H1 (cell line): Measurements from ENCODE around the gene FAM216A. TPM values are rescaled to one million over a fixed set of nuclear protein-coding genes. Genes with fewer than 3 reads are reported as not detected.
"Not testable (repeated sequence)": the region's sequence is repeated elsewhere in the genome, so short reads cannot be mapped to it uniquely, and the experiment has no call there.

Experiments
- CTCF ChIA-PET: fragments of 300-600 bp; sonication (Branson Sonifier 250); formaldehyde crosslinking; loops from one replicate; lab custom pipeline; 2021; ENCODE audit not compliant: partially characterized antibody; lab: Charles Lee
- POLR2A ChIA-PET: fragments of 300-600 bp; sonication (Branson Sonifier 250); formaldehyde crosslinking; loops from one replicate; lab custom pipeline; 2021; ENCODE audit warnings: inconsistent platforms; ENCODE audit not compliant: partially characterized antibody; lab: Charles Lee
- DNase-seq, 2 experiments: peaks; one replicate each; pipeline versions ENCODE4 v3.0.0 to v3.0.0-alpha.2; 2010 to 2022; ENCODE audit warnings: low spot score in 2 of 2, low read depth in 1 of 2, mixed read lengths in 1 of 2
- FAIRE-seq: peaks from 2 replicates; lab custom pipeline; 2011; peaks lifted over from hg19 to GRCh38; lab: Jason Lieb, UNC
- H2AFZ ChIP-seq: 2 replicates; pipeline ENCODE4 v1.8.1; 2012; ENCODE audit warnings: low read length, inconsistent platforms
- H2AK5ac ChIP-seq: 2 replicates; pipeline ENCODE4 v1.6.1; 2013; ENCODE audit warnings: low read depth, low read length
- H2BK120ac ChIP-seq: replicated peaks from 2 replicates; pipeline ENCODE3; 2013; ENCODE audit warnings: low read depth, low read length, inconsistent platforms
- H2BK12ac ChIP-seq: 2 replicates; pipeline ENCODE4 v1.6.1; 2013; ENCODE audit warnings: low read depth, low read length
- H2BK15ac ChIP-seq: 2 replicates; pipeline ENCODE4 v1.6.1; 2013; ENCODE audit warnings: low read length
- H2BK20ac ChIP-seq: 2 replicates; pipeline ENCODE4 v1.6.1; 2013; ENCODE audit warnings: low read length
- H2BK5ac ChIP-seq: 2 replicates; pipeline ENCODE4 v1.6.1; 2013; ENCODE audit warnings: low read depth, low read length
- H3K14ac ChIP-seq: 2 replicates; pipeline ENCODE4 v1.6.1; 2013; ENCODE audit warnings: inconsistent platforms; ENCODE audit not compliant: insufficient read length
- H3K18ac ChIP-seq: 2 replicates; pipeline ENCODE4 v1.6.1; 2013; ENCODE audit warnings: low read length; ENCODE audit errors: extremely low read depth
- H3K23ac ChIP-seq: 2 replicates; pipeline ENCODE4 v1.6.1; 2013; ENCODE audit warnings: inconsistent platforms; ENCODE audit not compliant: insufficient read length
- H3K23me2 ChIP-seq: 2 replicates; pipeline ENCODE4 v1.6.1; 2013; ENCODE audit warnings: low read depth, low read length
- H3K27ac ChIP-seq: 2 replicates; pipeline ENCODE4 v1.6.1; 2011; ENCODE audit warnings: low read depth, low read length, inconsistent platforms
- H3K27me3 ChIP-seq, 4 experiments: replicated peaks in 1 of 4; 1 replicate in 1 of 4; 2 replicates in 3 of 4; pipeline versions ENCODE4 v1.6.1 to v1.8.1; 2011 to 2013; ENCODE audit warnings: low read length in 3 of 4, mild to moderate bottlenecking in 3 of 4, inconsistent platforms in 2 of 4, mixed read lengths in 2 of 4, moderate library complexity in 1 of 4; ENCODE audit not compliant: control insufficient read depth in 3 of 4, insufficient read depth in 3 of 4; ENCODE audit errors: extremely low read depth in 1 of 4
- H3K36me3 ChIP-seq, 4 experiments: 2 replicates each; pipeline versions ENCODE4 v1.6.1 to v1.8.1; 2011 to 2013; ENCODE audit warnings: mild to moderate bottlenecking in 4 of 4, low read length in 3 of 4, moderate library complexity in 2 of 4, control low read depth in 1 of 4, inconsistent platforms in 1 of 4; ENCODE audit not compliant: insufficient read depth in 4 of 4, control insufficient read depth in 2 of 4
- H3K4ac ChIP-seq: replicated peaks from 2 replicates; pipeline ENCODE3; 2013; ENCODE audit warnings: low read length, low read depth, mixed read lengths, inconsistent platforms; ENCODE audit not compliant: insufficient read length
- H3K4me1 ChIP-seq, 4 experiments: replicated peaks in 1 of 4; 1 replicate in 1 of 4; 2 replicates in 3 of 4; pipeline versions ENCODE4 v1.6.1 to v1.8.1; 2011 to 2013; ENCODE audit warnings: low read length in 3 of 4, inconsistent platforms in 2 of 4, mixed read lengths in 1 of 4; ENCODE audit not compliant: insufficient read depth in 4 of 4, control insufficient read depth in 3 of 4
- H3K4me2 ChIP-seq, 2 experiments: 2 replicates each; pipeline versions ENCODE4 v1.6.1 to v1.8.1; 2011 to 2013; ENCODE audit warnings: low read depth in 2 of 2, low read length in 2 of 2, control low read depth in 1 of 2, inconsistent platforms in 1 of 2, mild to moderate bottlenecking in 1 of 2; ENCODE audit not compliant: insufficient read depth in 1 of 2
- H3K4me3 ChIP-seq, 4 experiments: fragments of 200-600, 300-600 bp in 1 of 4; sonication (generic), shearing (Covaris generic), sonication (Bioruptor Twin) in 1 of 4; 2 replicates each; pipeline versions ENCODE4 v1.5.1 to v1.8.1; 2011 to 2016; ENCODE audit warnings: low read length in 4 of 4, low read depth in 3 of 4, control low read depth in 2 of 4, inconsistent platforms in 2 of 4, mild to moderate bottlenecking in 2 of 4, mixed read lengths in 1 of 4, moderate library complexity in 1 of 4; ENCODE audit not compliant: insufficient read depth in 2 of 4; ENCODE audit errors: extremely low read depth in 1 of 4
- H3K56ac ChIP-seq: replicated peaks from 2 replicates; pipeline ENCODE3; 2013; ENCODE audit warnings: low read depth, mild to moderate bottlenecking, mixed read lengths, low read length, inconsistent platforms; ENCODE audit not compliant: insufficient read length
- H3K79me1 ChIP-seq: 2 replicates; pipeline ENCODE4 v1.6.1; 2013; ENCODE audit warnings: low read depth, low read length, control low read depth
- H3K79me2 ChIP-seq, 2 experiments: 2 replicates each; pipeline versions ENCODE4 v1.6.1 to v1.8.1; 2012 to 2013; ENCODE audit warnings: low read length in 2 of 2, mild to moderate bottlenecking in 2 of 2, inconsistent platforms in 1 of 2; ENCODE audit not compliant: insufficient read depth in 2 of 2, control insufficient read depth in 1 of 2
- H3K9ac ChIP-seq, 4 experiments: replicated peaks in 1 of 4; 1 replicate in 1 of 4; 2 replicates in 3 of 4; pipeline versions ENCODE4 v1.6.1 to v1.8.1; 2011 to 2013; ENCODE audit warnings: low read depth in 3 of 4, low read length in 3 of 4, control low read depth in 2 of 4, mild to moderate bottlenecking in 2 of 4, moderate library complexity in 2 of 4, inconsistent platforms in 1 of 4; ENCODE audit errors: extremely low read depth in 1 of 4
- H3K9me3 ChIP-seq, 2 experiments: 2 replicates each; pipeline versions ENCODE4 v1.6.1 to v1.8.1; 2012 to 2013; ENCODE audit warnings: mild to moderate bottlenecking in 2 of 2, moderate library complexity in 2 of 2, control low read depth in 1 of 2, inconsistent platforms in 1 of 2, low read depth in 1 of 2, low read length in 1 of 2, mixed read lengths in 1 of 2; ENCODE audit not compliant: insufficient read depth in 2 of 2
- H4K20me1 ChIP-seq, 2 experiments: replicated peaks in 1 of 2; 2 replicates each; pipeline versions ENCODE3 to v1.8.1; 2011 to 2013; ENCODE audit warnings: inconsistent platforms in 2 of 2, low read length in 2 of 2, mild to moderate bottlenecking in 1 of 2; ENCODE audit not compliant: insufficient read depth in 2 of 2, control insufficient read depth in 1 of 2
- H4K5ac ChIP-seq: 2 replicates; pipeline ENCODE4 v1.6.1; 2013; ENCODE audit warnings: low read length, low read depth, mixed read lengths, inconsistent platforms; ENCODE audit not compliant: insufficient read length
- H4K8ac ChIP-seq: 2 replicates; pipeline ENCODE4 v1.8.0; 2013; ENCODE audit warnings: mild to moderate bottlenecking, moderate library complexity, low read length, inconsistent platforms; ENCODE audit not compliant: insufficient read depth; ENCODE audit errors: extremely low read depth
- H4K91ac ChIP-seq: replicated peaks from 2 replicates; pipeline ENCODE3; 2013; ENCODE audit warnings: low read length, mixed read lengths, inconsistent platforms; ENCODE audit not compliant: insufficient read length
- WGBS, 2 experiments: shearing (Covaris generic) in 1 of 2; methylation state at CpG; one replicate each; pipeline versions ENCODE4 v1.1.6 to v1.1.7; 2013 to 2015; ENCODE audit warnings: low lambda C conversion rate in 2 of 2, mixed read lengths in 2 of 2, inconsistent platforms in 1 of 2, low coverage in 1 of 2, missing lambda C conversion rate in 1 of 2; ENCODE audit not compliant: insufficient replicate concordance in 2 of 2, insufficient coverage in 1 of 2, insufficient read length in 1 of 2; ENCODE audit errors: extremely low coverage in 1 of 2, missing lambda C conversion rate in 1 of 2; 5-methylcytosine and 5-hydroxymethylcytosine counted together
- polyA plus RNA-seq, 7 experiments: library from polyadenylated mRNA; depleted of rRNA in 3 of 7; stranded (reverse) in 5 of 7; unstranded in 2 of 7; fragments of >200 nt in 5 of 7; fragments of 200-250 nt in 2 of 7; gene quantifications; 1 replicate in 5 of 7; 2 replicates in 1 of 7; 4 replicates in 1 of 7; pipeline versions ENCODE4 v1.2.1 to v1.2.3, GENCODE V29; 2011 to 2013; ENCODE audit warnings: missing spikeins in 2 of 7, mixed read lengths in 2 of 7
- total RNA-seq: library from RNA; stranded (reverse); fragmentation: NEBNext Ultra II Directional; extraction: Animal tissue kit (Norgen Biotek cat#: 25700); gene quantifications from 2 replicates; pipeline ENCODE4 v1.2.1, GENCODE V29; 2021

FAM216A gene
- total and polyA plus RNA-seq, 2 of the 8 experiments (the other 6 are each of a cell fraction or from before 2014, with no cell fraction given): 19.8 to 24.6 TPM

DNA sequence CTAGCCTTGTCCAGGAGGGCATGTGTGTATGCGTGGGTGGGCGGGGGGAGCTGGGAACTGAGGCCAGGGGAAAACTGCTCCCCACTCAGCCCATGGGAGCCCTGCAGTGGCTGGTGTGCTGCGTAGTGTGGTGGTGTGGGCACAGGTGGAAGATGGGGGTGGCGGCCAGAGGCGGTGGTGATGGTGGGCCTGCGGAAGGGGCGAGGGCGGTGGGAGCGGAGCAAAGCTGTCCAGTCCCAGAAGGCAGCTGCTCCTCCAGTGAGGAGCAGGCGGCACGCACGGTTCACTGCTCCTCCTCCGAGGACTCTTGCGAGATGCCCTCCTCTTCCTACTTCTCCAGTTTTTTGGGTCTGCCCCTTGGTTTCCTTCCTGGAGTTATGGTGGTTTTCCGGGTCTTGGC is 39.0 kb upstream of the FAM216A start:
- H3K4ac ChIP-seq, H3K9ac ChIP-seq, H3K14ac ChIP-seq, H2BK20ac ChIP-seq, H3K23ac ChIP-seq, H2BK12ac ChIP-seq, H3K27me3 ChIP-seq, H4K8ac ChIP-seq, H3K4me1 ChIP-seq, H4K5ac ChIP-seq, H3K9me3 ChIP-seq, H3K23me2 ChIP-seq, H3K79me2 ChIP-seq, DNase-seq, H3K56ac ChIP-seq, H2BK5ac ChIP-seq, H2BK15ac ChIP-seq, POLR2A ChIA-PET, H3K18ac ChIP-seq, H3K4me2 ChIP-seq, H4K20me1 ChIP-seq, H2AK5ac ChIP-seq, H4K91ac ChIP-seq, H3K4me3 ChIP-seq, H2BK120ac ChIP-seq, H2AFZ ChIP-seq, H3K36me3 ChIP-seq, H3K79me1 ChIP-seq, FAIRE-seq, H3K27ac ChIP-seq: not testable (repeated sequence)
- CTCF ChIA-PET: interaction anchor here (0.7 to 1.0 kb wide), 3 partner anchors 23 to 411 kb away, joined by 3 read pairs; no protein-coding TSS in a partner anchor
- 100% methylated on average over 8 of the region's 15 CpGs; no CpG with 5 or more reads in 1 of the 2 experiments for WGBS, 2 experiments
